Tibial nerve (tissue), 3 donors: ENCODE measurements around the gene SYCE3.

ENCODE experiments used
- POLR2A ChIP-seq, 2 donors: fragments of 450-650 bp; IDR thresholded peaks; one replicate each; pipeline ENCODE4 v1.6.1; 2017; ENCODE audit warnings: antibody characterized with exemption in 2 of 2, mild to moderate bottlenecking in 2 of 2, moderate library complexity in 2 of 2
- TF ChIP-seq, protein P1 (sequence below), 5 experiments: fragments of 200-600 bp in 3 of 5; fragments of 450-650 bp in 2 of 5; sonication (generic) in 3 of 5; IDR thresholded peaks; one replicate each; pipeline ENCODE4 v1.5.1; 2016 to 2019; ENCODE audit warnings: antibody characterized with exemption in 5 of 5, mild to moderate bottlenecking in 3 of 5, moderate library complexity in 2 of 5

DNA sequence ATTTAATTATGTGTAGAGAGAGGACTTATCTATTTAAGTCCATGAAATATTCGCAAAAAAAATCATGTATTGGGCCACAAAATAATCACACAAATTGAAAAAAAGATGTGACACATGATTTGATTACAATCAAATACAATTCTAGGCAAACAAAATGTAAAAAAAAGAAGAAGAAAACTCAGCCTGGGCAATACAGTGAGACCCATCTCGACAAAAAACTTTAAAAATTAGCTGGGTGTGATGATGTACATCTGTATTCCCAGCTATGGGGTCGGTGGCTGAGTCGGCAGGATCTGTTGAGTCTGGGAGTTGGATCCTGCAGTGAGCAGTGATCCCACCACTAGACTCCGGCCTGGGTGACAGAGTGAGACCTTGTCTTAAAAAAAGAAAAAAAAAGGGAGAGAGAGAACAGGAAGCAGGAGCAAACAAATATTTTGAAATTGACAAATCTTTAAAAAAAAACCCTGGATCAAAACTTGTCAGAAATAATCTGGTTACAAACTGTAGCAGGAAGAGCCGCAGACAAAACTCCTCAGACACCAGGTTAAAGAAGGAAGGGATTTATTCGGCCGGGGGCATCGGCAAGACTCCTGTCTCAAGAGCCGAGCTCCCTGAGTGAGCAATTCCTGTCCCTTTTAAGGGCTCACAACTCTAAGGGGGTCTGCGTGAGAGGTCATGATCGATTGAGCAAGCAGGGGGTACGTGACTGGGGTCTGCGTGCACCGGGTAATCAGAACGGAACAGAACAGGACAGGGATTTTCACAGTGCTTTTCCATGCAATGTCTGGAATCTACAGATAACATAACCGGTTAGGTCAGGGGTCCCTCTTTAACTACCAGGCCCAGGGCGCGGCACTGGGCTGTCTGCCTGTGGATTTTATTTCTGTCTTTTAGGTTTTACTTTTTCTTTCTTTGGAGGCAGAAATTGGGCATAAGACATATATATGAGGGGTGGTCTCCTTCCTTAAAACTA, 29.6 kb downstream of the SYCE3 start:
- TF ChIP-seq, protein P1, sequence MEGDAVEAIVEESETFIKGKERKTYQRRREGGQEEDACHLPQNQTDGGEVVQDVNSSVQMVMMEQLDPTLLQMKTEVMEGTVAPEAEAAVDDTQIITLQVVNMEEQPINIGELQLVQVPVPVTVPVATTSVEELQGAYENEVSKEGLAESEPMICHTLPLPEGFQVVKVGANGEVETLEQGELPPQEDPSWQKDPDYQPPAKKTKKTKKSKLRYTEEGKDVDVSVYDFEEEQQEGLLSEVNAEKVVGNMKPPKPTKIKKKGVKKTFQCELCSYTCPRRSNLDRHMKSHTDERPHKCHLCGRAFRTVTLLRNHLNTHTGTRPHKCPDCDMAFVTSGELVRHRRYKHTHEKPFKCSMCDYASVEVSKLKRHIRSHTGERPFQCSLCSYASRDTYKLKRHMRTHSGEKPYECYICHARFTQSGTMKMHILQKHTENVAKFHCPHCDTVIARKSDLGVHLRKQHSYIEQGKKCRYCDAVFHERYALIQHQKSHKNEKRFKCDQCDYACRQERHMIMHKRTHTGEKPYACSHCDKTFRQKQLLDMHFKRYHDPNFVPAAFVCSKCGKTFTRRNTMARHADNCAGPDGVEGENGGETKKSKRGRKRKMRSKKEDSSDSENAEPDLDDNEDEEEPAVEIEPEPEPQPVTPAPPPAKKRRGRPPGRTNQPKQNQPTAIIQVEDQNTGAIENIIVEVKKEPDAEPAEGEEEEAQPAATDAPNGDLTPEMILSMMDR (IDR thresholded peaks at IDR 0.05), result no peak
- no peak for TF ChIP-seq POLR2A (IDR thresholded peaks at IDR 0.05)
